Stimulated activated naive CD8-positive, alpha-beta T cell treated with anti-CD3 and anti-CD28 coated beads, Interleukin-15, amount 100 ng/mL, for 72 hours (primary cell): ENCODE measurements around the gene DNAJB1.
"Not testable (repeated sequence)": the region's sequence is repeated elsewhere in the genome, so short reads cannot be mapped to it uniquely, and the experiment has no call there.

Source experiments
- ATAC-seq: fragments of 150-1000 bp; cut with Tn5 transposase; 2 replicates; pipeline ENCODE4 v1.10.0; 2021; ENCODE audit warnings: mild to moderate bottlenecking, moderate library complexity
- DNase-seq, 2 donors: peaks; one replicate each; pipeline ENCODE4 v3.0.0; 2021 to 2022
- H3K27ac Mint-ChIP-seq, 2 donors: one replicate each; pipeline ENCODE4 v1.8.0; 2022; ENCODE audit warnings: mild to moderate bottlenecking in 2 of 2, mixed read lengths in 2 of 2, moderate library complexity in 2 of 2
- H3K27me3 Mint-ChIP-seq: one replicate; pipeline ENCODE4 v1.8.0; 2022; ENCODE audit warnings: mixed read lengths
- H3K4me1 Mint-ChIP-seq: one replicate; pipeline ENCODE4 v1.8.0; 2022; ENCODE audit warnings: mild to moderate bottlenecking, mixed read lengths
- H3K4me3 Mint-ChIP-seq, 2 donors: one replicate each; pipeline ENCODE4 v1.8.0; 2022; ENCODE audit warnings: mild to moderate bottlenecking in 2 of 2, mixed read lengths in 2 of 2, moderate library complexity in 1 of 2
- H3K9me3 Mint-ChIP-seq, 2 donors: one replicate each; pipeline ENCODE4 v1.8.0; 2022; ENCODE audit warnings: mixed read lengths in 2 of 2

DNAJB1 gene

DNA sequence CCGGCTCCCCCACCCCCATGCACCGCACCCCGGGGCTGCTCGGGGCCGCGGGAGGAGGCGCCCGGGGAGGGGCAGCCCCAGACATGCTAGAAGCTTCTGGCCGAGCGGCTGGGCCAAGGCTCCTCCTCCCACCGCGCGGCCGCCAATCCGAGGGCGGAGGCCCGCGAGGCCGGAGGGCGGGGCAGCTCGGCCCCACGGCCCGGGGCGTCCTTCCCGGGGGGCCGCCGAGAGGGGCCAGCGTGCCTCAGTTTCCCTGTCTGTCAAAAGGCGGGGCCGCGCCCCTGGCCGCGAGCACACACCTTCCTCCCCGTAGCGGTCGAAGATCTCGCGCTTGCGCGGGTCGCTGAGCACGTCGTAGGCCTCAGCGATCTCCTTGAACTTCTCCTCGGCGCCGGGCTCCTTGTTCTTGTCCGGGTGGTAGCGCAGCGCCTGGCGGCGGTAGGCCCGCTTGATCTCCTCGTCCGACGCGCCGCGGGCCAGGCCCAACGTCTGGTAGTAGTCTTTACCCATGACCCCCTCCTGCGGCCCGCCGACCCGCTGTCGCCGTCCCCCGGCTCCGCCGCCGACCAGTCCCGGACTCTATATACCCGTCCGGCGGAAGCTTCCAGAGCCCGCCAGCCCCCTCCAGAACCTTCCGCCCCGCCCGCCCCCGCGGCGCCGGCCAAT lies at the start of gene DNAJB1:
DNAJB1 (minus strand) TSS at position 558 of the 666 bp plus-strand sequence; CDS start at position 510, 48 bp downstream.
- DNase-seq: peak; percentile 73 to 78
- peaks cover 72% of the 10 kb centered on the region for H3K4me1 Mint-ChIP-seq
- peak; percentile 72 for ATAC-seq

DNA sequence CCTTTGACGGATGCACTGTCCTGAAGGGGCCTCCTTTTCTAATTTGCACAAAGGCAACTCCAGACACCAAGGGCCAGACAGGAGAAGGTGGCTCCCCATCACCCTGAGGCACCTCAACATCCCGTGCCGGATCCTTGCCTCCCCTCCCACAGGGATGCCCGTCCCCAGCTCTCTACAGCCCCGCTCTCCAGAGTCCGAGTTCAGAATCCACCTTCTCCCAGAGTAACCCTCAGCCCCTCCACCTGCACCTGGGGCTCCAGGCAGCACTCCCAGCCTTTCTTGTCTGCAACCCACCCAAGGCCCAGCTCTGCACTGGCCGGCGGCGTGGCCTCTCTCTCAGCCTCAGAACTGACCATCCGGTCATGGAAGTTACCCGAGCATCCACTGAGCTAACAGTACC lies 48.9 kb upstream of the DNAJB1 start:
- Mint-ChIP-seq H3K4me3 (no peak overlapping the region), H3K27ac (no peak overlapping the region), H3K27me3 (no peaks in the 10 kb centered on the region), H3K4me1 (peaks cover 85% of the 10 kb centered on the region), H3K9me3 (no peaks in the 10 kb centered on the region)
- no peak for DNase-seq
- ATAC-seq: no peak

More for the DNA sequence above, at the start of gene DNAJB1:
- Mint-ChIP-seq H3K27ac (peak within 1 kb of the TSS; percentile 98 to 99), H3K4me3 (peak within 1 kb of the TSS; percentile 95 to 96), H3K27me3 (no peaks in the 10 kb centered on the region), H3K9me3 (no peaks in the 10 kb centered on the region)

DNA sequence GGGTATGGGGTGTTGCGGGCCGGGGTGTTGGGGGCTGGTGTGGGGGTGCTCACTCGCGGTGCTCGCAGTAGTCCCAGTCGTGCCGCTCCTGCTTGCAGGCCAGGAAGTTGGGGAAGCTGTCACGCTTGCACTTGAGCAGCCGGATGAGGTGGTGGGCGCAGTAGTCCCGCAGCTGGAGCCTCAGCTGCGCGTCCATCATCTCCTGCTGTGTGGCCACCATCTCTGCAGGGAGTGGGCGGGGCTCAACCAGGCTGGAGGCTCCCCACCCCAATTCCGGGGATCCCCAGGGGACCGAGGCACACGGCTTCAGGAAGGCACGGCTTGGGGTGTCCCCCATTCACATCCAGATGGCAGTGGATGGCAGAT lies 48.5 kb upstream of the DNAJB1 start:
- H3K27me3 Mint-ChIP-seq: no peaks in the 10 kb centered on the region
- no peak overlapping the region for H3K4me3 Mint-ChIP-seq
- no peaks in the 10 kb centered on the region for H3K9me3 Mint-ChIP-seq
- ATAC-seq (no peak), DNase-seq (no peak)
- H3K27ac Mint-ChIP-seq: no peak overlapping the region
- H3K4me1 Mint-ChIP-seq: peaks cover 88% of the 10 kb centered on the region

DNA sequence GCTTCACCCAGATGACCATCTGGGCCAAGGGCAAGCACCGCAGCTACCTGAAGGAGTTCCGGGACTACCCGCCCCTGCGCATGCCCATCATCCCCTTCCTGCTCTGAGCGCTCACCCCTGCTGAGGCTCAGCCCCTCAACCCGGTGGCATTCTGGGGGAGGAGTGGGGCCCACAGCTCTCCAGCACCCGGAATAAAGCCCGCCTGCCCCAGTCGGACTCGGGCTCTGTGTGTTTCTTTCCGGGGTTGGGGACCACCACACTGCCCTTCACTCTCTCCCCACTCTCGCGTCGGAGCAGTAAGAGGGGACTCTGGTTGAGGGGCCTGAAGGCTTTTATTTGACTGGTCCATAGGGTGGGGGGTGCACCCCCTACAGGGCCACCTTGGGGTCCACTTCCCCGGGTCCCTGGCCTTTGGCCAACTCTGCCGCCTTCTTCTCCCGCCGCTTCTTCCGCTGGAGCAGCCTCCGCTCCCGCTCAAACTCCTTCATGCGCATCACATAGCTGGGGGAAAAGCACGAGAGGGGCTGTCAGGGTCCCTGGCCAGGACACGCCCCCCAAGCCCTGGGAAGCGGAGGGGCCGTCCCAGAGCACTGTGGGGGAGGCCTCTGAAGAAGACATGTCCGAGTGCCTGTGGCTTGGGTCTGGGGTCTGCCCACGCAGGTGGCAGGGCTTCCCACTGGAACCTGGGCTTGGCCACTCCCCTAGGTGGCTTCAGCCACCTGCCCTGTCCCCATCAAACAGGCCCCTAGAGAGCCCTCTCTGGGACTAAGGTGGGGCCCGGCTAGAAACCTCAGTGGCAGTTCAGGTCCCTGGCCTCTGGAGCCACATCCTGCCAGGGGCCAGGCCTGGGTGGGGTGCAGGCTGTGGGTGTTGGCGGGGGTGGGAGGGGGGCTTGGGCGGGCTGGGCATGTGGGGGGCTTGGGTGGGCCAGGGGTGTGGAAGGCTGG lies 47.8 kb upstream of the DNAJB1 start:
- peaks cover 88% of the 10 kb centered on the region for H3K4me1 Mint-ChIP-seq
- ATAC-seq (no peak), DNase-seq (no peak)
- no peaks in the 10 kb centered on the region for H3K9me3 Mint-ChIP-seq
- no peak overlapping the region for H3K4me3 Mint-ChIP-seq
- H3K27me3 Mint-ChIP-seq: no peaks in the 10 kb centered on the region
- H3K27ac Mint-ChIP-seq: no peak overlapping the region

DNA sequence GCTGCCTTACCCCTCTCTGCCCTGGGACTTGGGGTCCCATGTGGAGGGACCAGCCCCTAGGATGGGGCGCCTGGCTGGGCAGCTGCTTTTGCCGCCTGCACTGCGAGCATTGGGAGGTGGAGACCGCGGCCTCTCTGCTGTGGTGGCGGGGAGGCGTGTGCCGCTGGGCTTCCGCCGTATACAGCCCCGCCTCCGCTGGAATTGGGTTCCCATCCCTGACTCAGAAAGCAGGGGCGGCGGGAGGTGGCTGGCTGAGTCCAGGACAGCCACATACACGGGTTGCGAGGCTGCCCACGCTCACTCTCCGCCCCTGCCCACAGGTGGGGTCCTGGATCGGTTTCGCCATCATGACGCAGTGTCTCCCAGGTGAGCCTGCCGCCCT lies 47.1 kb upstream of the DNAJB1 start:
- ATAC-seq (no peak), DNase-seq (no peak)
- no peak overlapping the region for H3K27ac Mint-ChIP-seq
- no peaks in the 10 kb centered on the region for H3K9me3 Mint-ChIP-seq
- no peaks in the 10 kb centered on the region for H3K27me3 Mint-ChIP-seq
- H3K4me1 Mint-ChIP-seq: peaks cover 86% of the 10 kb centered on the region
- no peak overlapping the region for H3K4me3 Mint-ChIP-seq

DNA sequence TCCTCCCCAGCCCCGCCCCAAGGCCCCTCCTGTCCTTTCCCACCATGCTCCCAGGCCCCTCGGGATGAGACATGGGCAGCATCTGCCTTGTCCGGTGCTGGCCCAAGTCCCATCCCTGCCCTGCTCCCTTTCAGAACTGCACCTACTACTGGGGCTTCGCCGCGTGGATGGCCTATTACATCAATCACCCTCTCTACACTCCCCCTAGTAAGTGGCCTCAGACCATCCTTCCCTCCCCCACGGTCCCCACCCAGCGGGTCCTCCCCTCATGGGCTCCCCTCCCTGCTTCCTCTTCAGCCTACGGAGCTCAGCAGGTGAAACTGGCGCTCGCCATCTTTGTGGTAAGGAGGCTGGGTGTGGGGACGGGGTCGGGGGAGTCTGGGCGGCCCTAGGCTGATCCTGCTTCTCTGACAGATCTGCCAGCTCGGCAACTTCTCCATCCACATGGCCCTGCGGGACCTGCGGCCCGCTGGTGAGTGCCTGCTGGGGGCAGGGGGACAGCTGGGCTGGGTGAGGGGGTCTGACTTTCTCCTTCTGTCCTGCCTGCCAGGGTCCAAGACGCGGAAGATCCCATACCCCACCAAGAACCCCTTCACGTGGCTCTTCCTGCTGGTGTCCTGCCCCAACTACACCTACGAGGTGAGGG lies 46.6 kb upstream of the DNAJB1 start:
- DNase-seq, H3K4me3 Mint-ChIP-seq, H3K27ac Mint-ChIP-seq, H3K27me3 Mint-ChIP-seq, H3K9me3 Mint-ChIP-seq: not testable (repeated sequence)
- peak; percentile 7 for ATAC-seq
- peaks cover 85% of the 10 kb centered on the region for H3K4me1 Mint-ChIP-seq

DNA sequence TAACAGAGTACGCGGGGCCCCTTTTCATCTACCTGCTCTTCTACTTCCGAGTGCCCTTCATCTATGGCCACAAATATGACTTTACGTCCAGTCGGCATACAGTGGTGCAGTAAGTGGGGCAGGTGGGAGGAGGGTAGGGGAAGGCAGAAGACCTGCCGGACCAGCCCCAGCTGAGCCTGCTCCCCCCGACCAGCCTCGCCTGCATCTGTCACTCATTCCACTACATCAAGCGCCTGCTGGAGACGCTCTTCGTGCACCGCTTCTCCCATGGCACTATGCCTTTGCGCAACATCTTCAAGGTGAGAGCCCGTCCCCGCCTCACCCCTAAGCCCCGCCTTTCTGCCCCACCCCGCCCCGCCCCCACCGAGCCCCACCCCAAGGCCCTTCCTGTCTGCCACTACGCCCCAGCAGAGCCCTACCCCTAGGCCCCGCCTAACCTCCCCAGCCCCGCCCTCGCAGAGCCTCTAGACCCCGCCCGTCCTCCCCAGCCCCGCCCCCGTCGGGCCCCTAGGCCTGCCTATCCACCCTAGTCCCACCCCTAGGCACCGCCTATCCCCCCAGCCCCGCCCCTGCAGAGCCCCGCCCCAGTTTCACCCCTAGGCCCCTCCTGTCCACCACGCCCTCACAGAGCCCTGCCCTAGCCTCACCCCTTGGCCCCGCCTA lies 45.9 kb upstream of the DNAJB1 start:
- Mint-ChIP-seq H3K4me3 (no peak overlapping the region), H3K4me1 (peaks cover 78% of the 10 kb centered on the region), H3K27me3 (no peaks in the 10 kb centered on the region), H3K9me3 (no peaks in the 10 kb centered on the region), H3K27ac (no peak overlapping the region)
- DNase-seq (peak; percentile 36 to 37), ATAC-seq (peak; percentile 59)

DNA sequence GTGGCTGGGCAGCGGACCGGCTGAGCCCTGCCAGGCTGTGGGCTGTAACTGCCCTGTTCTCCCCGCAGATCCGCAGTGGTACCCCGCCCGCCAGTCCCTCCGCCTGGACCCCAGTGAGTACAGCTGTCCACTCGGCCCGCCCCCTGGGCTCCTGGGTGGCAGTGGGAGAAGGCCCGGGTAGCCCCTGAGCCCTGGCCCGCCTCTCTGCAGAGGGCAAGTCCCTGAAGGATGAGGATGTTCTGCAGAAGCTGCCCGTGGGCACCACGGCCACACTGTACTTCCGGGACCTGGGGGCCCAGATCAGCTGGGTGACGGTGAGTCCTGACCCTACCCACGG lies 45.4 kb upstream of the DNAJB1 start:
- H3K27ac Mint-ChIP-seq: no peak overlapping the region
- H3K27me3 Mint-ChIP-seq: no peaks in the 10 kb centered on the region

DNA sequence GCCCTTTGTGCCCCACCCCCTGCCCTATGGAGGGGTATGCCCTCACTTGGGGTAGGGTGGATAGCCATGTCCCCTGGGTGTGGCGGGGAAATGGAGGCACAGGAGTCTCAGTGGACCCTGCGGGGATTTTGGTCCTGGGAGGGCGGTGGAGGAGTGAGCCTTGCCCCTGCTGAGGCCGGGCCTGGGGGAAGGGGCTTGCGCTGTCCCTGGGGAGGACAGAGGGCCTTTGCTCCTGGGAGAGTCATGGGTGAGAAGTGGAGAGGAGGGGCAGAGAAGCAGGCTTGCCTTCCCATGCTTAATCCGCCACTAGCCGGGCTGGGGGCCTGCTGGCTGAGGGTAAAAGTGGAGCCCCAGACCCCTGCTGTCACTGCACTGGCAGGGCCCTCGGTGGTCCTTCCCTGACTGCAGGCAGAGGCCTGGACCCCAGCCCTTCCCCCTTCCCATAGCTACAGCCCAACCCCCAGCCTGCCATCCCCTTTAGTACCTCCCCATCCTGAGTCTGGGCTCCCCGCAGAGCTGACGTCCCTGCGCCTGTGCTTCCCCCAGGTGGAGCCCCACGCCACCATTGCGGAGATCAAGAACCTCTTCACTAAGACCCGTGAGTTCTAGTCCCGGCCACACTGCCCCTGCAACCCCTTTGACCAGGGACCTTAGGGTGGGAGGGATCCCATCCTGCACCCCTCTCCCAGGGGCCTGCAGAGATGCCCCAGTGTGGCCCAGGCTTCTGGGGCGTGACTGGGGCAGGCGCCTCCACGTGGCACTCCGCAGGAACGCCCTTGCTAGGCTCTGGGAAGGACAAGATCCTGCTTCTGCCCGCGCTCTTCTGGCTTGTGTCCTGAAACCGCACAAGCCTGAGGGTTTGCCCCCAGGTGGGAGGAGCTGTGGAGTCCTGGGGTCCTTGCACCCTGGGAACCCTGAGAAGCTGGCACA lies 44.7 kb upstream of the DNAJB1 start:
- H3K4me1 Mint-ChIP-seq: peaks cover 76% of the 10 kb centered on the region
- ATAC-seq (no peak), DNase-seq (no peak)
- no peak overlapping the region for H3K4me3 Mint-ChIP-seq
- no peaks in the 10 kb centered on the region for H3K27me3 Mint-ChIP-seq
- no peaks in the 10 kb centered on the region for H3K9me3 Mint-ChIP-seq
- peak overlapping the region in 1 of 2 donors; percentile 97 for H3K27ac Mint-ChIP-seq

More for the DNA sequence above, 45.4 kb upstream of the DNAJB1 start:
- no peak for DNase-seq
- Mint-ChIP-seq H3K4me3 (no peak overlapping the region), H3K4me1 (peaks cover 78% of the 10 kb centered on the region), H3K9me3 (no peaks in the 10 kb centered on the region)
- no peak for ATAC-seq

DNA sequence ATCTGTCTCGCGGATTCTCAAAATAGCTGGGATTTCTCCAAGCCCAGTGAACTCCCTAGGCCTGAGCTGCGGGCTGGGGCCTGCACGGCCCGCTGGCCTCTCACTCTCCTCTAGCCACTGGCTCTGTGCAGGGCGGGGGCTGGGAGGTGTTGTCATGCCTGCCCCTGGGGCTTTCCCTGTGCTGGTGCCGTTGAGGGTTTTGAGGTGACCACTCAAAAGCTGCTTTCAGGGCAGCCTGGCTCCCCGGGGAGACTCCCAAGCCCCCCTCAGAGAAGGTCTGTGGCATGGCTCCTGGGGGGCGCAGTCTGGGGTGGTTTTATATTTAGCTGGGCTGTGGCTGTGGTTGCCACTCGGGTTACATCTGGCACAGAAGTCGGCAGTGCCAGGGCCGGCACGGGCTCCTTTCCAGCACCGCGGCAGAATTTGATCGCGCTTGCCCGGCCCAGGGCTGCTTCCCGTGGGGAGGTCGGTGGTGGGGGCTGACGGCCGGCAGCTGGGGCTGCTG lies 43.7 kb upstream of the DNAJB1 start:
- DNase-seq: no peak
- peak overlapping the region in 1 of 2 donors; percentile 29 for H3K4me3 Mint-ChIP-seq
- peak; percentile 14 for ATAC-seq
- peak overlapping the region in 1 of 2 donors; percentile 74 for H3K27ac Mint-ChIP-seq
- no peaks in the 10 kb centered on the region for H3K9me3 Mint-ChIP-seq
- H3K4me1 Mint-ChIP-seq: peaks cover 67% of the 10 kb centered on the region
- H3K27me3 Mint-ChIP-seq: no peaks in the 10 kb centered on the region

DNA sequence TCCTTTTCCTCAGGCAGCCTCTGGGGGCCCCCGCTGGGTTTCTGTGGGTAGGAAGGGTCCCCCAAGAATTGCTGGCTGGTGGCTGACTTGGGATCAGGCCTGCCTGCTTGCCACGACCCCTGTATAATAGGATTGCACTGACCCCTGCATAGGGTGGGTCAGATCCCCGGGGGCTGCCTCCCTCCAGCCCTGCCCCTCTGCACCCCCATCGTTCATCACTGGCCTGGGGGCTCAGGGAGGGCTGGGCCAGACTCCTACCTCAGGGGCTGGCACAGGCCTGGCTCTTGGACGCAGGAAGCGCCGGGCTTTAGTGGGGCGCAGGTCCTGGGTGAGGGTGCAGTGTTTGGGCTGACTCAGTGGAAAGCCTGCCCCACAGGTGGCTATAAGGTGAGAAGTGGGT lies 43.1 kb upstream of the DNAJB1 start:
- Mint-ChIP-seq H3K9me3 (no peaks in the 10 kb centered on the region), H3K4me1 (peaks cover 68% of the 10 kb centered on the region), H3K27me3 (no peaks in the 10 kb centered on the region), H3K27ac (no peak overlapping the region), H3K4me3 (no peak overlapping the region)
- ATAC-seq (no peak), DNase-seq (no peak)

DNA sequence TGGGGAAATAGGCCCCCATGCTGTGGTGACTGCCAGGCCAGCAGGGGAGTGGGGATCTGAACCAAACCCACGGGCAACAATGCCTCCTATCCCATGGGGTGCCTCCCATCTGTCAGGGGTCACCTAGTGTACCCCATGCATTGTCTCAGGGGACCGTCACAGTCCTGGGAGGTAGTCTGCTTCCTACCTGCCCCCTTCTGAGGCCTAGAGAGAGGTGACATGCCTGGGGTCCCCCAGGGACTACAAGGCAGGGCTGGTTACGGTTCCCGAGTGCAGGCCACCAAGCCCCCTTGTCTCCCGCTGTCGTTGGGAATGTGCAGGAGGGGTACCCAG lies 42.5 kb upstream of the DNAJB1 start:
- Mint-ChIP-seq H3K27ac (peak overlapping the region; percentile 73 to 78), H3K4me3 (no peak overlapping the region), H3K27me3 (no peaks in the 10 kb centered on the region), H3K9me3 (no peaks in the 10 kb centered on the region), H3K4me1 (peaks cover 68% of the 10 kb centered on the region)
- no peak for DNase-seq
- no peak for ATAC-seq

DNA sequence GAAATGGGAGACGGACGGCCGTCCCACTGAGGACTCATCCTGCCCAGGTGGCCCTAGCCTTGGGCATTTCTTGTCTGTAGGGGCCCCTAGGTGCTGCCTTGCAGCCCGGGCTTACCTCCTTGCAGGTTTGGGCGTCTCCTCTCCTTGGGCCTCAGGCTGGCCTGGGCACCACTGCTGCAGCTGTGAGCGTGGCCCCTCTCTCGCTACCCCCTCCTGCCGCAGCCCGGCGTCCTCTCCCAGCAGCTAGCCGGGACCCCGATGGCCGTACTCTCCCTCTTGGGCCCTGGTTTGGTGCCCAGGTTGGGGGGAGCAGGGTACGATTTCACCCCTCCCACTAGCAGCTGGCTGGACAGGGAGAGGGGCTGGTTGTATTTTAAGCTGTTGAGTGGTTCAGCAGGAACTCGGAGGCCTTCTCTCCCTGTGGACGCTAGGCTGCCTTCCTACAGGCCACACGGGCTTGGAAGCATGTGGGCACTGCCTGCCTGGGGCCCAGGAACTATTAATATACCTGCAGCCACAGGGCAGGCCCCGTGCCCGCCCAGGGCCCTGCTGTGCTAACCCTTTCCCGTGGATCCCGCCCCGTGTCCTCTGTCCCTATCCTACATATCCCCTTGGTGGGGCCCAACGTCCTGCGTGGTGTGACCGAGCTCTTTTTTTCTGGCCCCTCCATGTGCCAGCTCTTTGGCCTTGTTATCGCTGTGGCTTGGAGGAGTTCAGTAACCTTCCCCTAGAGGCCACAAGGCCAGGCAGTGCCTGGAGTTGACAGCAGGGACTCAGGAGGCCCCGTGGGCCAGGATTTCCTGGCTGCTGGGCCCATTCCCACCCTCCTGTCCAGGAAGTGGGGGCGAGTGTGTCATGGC lies 41.9 kb upstream of the DNAJB1 start:
- Mint-ChIP-seq H3K9me3 (no peaks in the 10 kb centered on the region), H3K27ac (peak overlapping the region; percentile 73 to 78), H3K4me3 (no peak overlapping the region), H3K27me3 (no peaks in the 10 kb centered on the region), H3K4me1 (peaks cover 68% of the 10 kb centered on the region)
- no peak for DNase-seq
- no peak for ATAC-seq
